K562 (cell line): ENCODE results near the gene SAMD3.

ENCODE experiments used
- E2F1 ChIP-seq: sonication (generic); formaldehyde crosslinking; IDR thresholded peaks from 2 replicates; pipeline ENCODE4 v1.8.1; 2023; ENCODE audit warnings: mild to moderate bottlenecking, missing genetic modification reagents, moderate library complexity
- ETS1 ChIP-seq: conservative IDR thresholded peaks from 2 replicates; pipeline ENCODE4 v1.6.1; 2011; ENCODE audit warnings: low read depth, mild to moderate bottlenecking, low read length; ENCODE audit not compliant: control insufficient read depth
- EZH2 ChIP-seq: IDR thresholded peaks from 2 replicates; pipeline ENCODE4 v1.6.1; 2012; ENCODE audit warnings: low read depth, mild to moderate bottlenecking, inconsistent platforms, low read length, borderline replicate concordance
- FOXP1 ChIP-seq: sonication (generic); formaldehyde crosslinking; IDR thresholded peaks from 2 replicates; pipeline ENCODE4 v1.8.0; 2022; ENCODE audit warnings: mild to moderate bottlenecking, missing genetic modification reagents
- HBP1 ChIP-seq: fragments of 450-650 bp; formaldehyde crosslinking; IDR thresholded peaks from 2 replicates; pipeline ENCODE4 v1.4.0; 2022; ENCODE audit warnings: missing genetic modification characterization
- JUND ChIP-seq, 2 experiments: IDR thresholded peaks; 2 replicates in 1 of 2; 3 replicates in 1 of 2; pipeline ENCODE4 v1.6.1; 2011; ENCODE audit warnings: borderline replicate concordance in 2 of 2, low read depth in 2 of 2, low read length in 2 of 2, improper control_type of control experiment in 1 of 2, missing biosample characterization in 1 of 2, missing genetic modification characterization in 1 of 2, missing genetic modification reagents in 1 of 2
- KAT8 ChIP-seq: fragments of 450-650 bp; IDR thresholded peaks from 2 replicates; pipeline ENCODE4 v1.6.1; 2016; ENCODE audit warnings: low read depth, mild to moderate bottlenecking
- NELFE ChIP-seq: IDR thresholded peaks from 2 replicates; pipeline ENCODE4 v1.6.1; 2011; ENCODE audit warnings: mild to moderate bottlenecking; ENCODE audit not compliant: insufficient read depth, insufficient read length
- TEAD2 ChIP-seq: fragments of 450-650 bp; IDR thresholded peaks from 2 replicates; pipeline ENCODE4 v1.6.1; 2016; ENCODE audit warnings: missing genetic modification characterization, control low read depth, missing compliant biosample characterization

- TF ChIP-seq JUND (IDR thresholded peaks at IDR 0.05; ENCODE audit: borderline replicate concordance, low read depth, low read length), result no peak
- no peak for TF ChIP-seq JUND (tag; IDR thresholded peaks at IDR 0.05; ENCODE audit: borderline replicate concordance, low read depth, low read length)
- TF ChIP-seq FOXP1 (CRISPR knock-in tag), result no peak
- TF ChIP-seq TEAD2 (tag), result no peak
- no peak for TF ChIP-seq EZH2
- TF ChIP-seq ETS1, result no peak
- no peak for TF ChIP-seq NELFE
- TF ChIP-seq HBP1 (CRISPR knock-in tag), result no peak
- TF ChIP-seq E2F1 (CRISPR knock-in tag), result no peak
- no peak for TF ChIP-seq KAT8
Measured at GRCh38 chr6:130132286-130132701, 90.5 kb downstream of the SAMD3 start.
